Measurements from ENCODE around the gene TMEM131. TPM values are rescaled to one million over a fixed set of nuclear protein-coding genes. Genes with fewer than 3 reads are reported as not detected.

The TMEM131 gene
- total and polyA plus RNA-seq, 10 of the 15 experiments (the other 5 are each of a cell fraction or from before 2014, with no cell fraction given), result 6.0 to 48.2 (median 23.2) TPM

GRCh38 chr2:97819754-97820153, 176.0 kb downstream of the TMEM131 start:
- ChIA-PET RAD21 (ENCODE audit: unreplicated experiment) (no interaction called here), POLR2A (no interaction called here), CTCF (interaction anchor here (1.5 kb wide), 2 partner anchors 11 to 13 kb away, joined by 3 to 4 read pairs; no protein-coding TSS in a partner anchor), SMC1A (ENCODE audit: uncharacterized antibody, unreplicated experiment) (no interaction called here)
- Histone ChIP-seq H3K4me3 (no peak overlapping the region), H2AFZ (ENCODE audit: control insufficient read depth, low read depth, low read length) (no peak overlapping the region), H3K27me3 (replicated peaks in 1 of 2; ENCODE audit: control insufficient read depth in 2 of 2, insufficient read depth in 2 of 2, low read length in 1 of 2) (no peaks in the 10 kb centered on the region), H3K79me2 (ENCODE audit: control insufficient read depth, insufficient read depth, low read length) (no peaks in the 10 kb centered on the region), H3K4me2 (ENCODE audit: control insufficient read depth, insufficient read depth) (no peak overlapping the region), H3K27ac (ENCODE audit: control insufficient read depth, insufficient read depth) (no peak overlapping the region), H3K4me1 (ENCODE audit: control insufficient read depth, insufficient read depth, low read length) (no peaks in the 10 kb centered on the region), H4K20me1 (ENCODE audit: control insufficient read depth, insufficient read depth) (no peaks in the 10 kb centered on the region), H3K36me3 (ENCODE audit: control insufficient read depth in 2 of 2, insufficient read depth in 2 of 2, low read length in 1 of 2) (0 out of 4 replicates have a peak, but pooled peaks cover 0 to 3% of the 10 kb centered on the region in 2 experiments), H3K9me3 (replicated peaks; ENCODE audit: control insufficient read depth, insufficient read depth, low read length) (no peaks in the 10 kb centered on the region; the same call in 2 of the 3 replicates), H3K9ac (ENCODE audit: control insufficient read depth, insufficient read depth, low read length) (no peak overlapping the region)
- FAIRE-seq (no peak), ATAC-seq (no peak), DNase-seq (ENCODE audit: low read depth, low spot score) (no peak)
- WGBS (ENCODE audit: insufficient coverage, insufficient replicate concordance, low lambda C conversion rate, missing lambda C conversion rate), result 93% methylated on average over 6 of the region's 6 CpGs
- intact Hi-C loops (cut with micrococcal nuclease; ENCODE audit: unreplicated experiment) (no loop called here), in situ Hi-C loops (cut with MboI) (loop anchor here (10.0 to 25.0 kb wide), 2 partner anchors 343 to 435 kb away; no protein-coding TSS in a partner anchor)
- no TSS peak for BruUV-seq (replicated peaks)
- TF ChIP-seq PBX3 (IDR thresholded peaks at IDR 0.05; ENCODE audit: insufficient replicate concordance, low read depth, low read length), result no peak
- TF ChIP-seq EGR1 (IDR thresholded peaks at IDR 0.05; ENCODE audit: borderline replicate concordance in 1 of 2, low read depth in 2 of 2, low read length in 2 of 2), result no peak
- no peak for TF ChIP-seq CHD1 (IDR thresholded peaks at IDR 0.05; ENCODE audit: low read depth, low read length)
- no peak for TF ChIP-seq SP1 (IDR thresholded peaks at IDR 0.05; ENCODE audit: low read depth, low read length)
- TF ChIP-seq BCL3 (IDR thresholded peaks at IDR 0.05; ENCODE audit: borderline replicate concordance, insufficient read depth, low read depth, low read length, poor library complexity, severe bottlenecking), result no peak
- TF ChIP-seq CBFB (IDR thresholded peaks at IDR 0.05; ENCODE audit: low read depth), result no peak
- no peak for TF ChIP-seq POLR2A (IDR thresholded peaks at IDR 0.05; ENCODE audit: low read depth, low read length)
- TF ChIP-seq IRF3 (IDR thresholded peaks at IDR 0.05), result no peak
- TF ChIP-seq ZBTB33 (IDR thresholded peaks at IDR 0.05), result no peak
- TF ChIP-seq HDAC6 (IDR thresholded peaks at IDR 0.05; ENCODE audit: unreplicated experiment), result no peak
- TF ChIP-seq YY1 (IDR thresholded peaks at IDR 0.05; ENCODE audit: low read depth, low read length), result no peak
- no peak for TF ChIP-seq CUX1 (IDR thresholded peaks at IDR 0.05; ENCODE audit: insufficient replicate concordance, low read depth, low read length)
- no peak for TF ChIP-seq EZH2 (IDR thresholded peaks at IDR 0.05; ENCODE audit: borderline replicate concordance, control insufficient read depth, low read depth, low read length)

Measured in GM12878 (cell line).